ENCODE data around the gene SYNE2.

DNA sequence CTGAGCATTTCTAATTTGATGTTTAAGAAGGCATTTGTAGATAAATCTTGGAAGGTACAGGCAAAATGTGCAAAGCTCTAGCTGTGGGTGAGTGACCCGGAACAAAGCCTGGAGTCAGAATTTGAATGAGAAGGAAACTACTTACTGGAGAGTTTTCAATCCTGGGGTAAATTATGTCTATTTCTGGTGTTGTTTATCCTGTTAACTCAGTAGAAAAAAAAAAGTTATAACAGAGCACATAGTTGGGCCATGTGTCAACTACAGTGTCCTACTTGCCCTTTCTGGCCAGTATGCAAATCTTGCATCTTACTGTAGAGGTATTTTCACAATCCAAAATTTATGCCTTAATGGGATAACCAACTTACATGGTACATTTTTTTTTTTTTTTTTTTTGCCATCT lies 182.3 kb downstream of the SYNE2 start:
- no peak for TF ChIP-seq TAF1 (IDR thresholded peaks at IDR 0.05; ENCODE audit: low read depth)
- TF ChIP-seq USF1 (IDR thresholded peaks at IDR 0.05): no peak
- TF ChIP-seq EP300 (IDR thresholded peaks at IDR 0.05; ENCODE audit: borderline replicate concordance): no peak
- TF ChIP-seq ZBTB7A (IDR thresholded peaks at IDR 0.05; ENCODE audit: low read depth): no peak
- TF ChIP-seq, protein P1, sequence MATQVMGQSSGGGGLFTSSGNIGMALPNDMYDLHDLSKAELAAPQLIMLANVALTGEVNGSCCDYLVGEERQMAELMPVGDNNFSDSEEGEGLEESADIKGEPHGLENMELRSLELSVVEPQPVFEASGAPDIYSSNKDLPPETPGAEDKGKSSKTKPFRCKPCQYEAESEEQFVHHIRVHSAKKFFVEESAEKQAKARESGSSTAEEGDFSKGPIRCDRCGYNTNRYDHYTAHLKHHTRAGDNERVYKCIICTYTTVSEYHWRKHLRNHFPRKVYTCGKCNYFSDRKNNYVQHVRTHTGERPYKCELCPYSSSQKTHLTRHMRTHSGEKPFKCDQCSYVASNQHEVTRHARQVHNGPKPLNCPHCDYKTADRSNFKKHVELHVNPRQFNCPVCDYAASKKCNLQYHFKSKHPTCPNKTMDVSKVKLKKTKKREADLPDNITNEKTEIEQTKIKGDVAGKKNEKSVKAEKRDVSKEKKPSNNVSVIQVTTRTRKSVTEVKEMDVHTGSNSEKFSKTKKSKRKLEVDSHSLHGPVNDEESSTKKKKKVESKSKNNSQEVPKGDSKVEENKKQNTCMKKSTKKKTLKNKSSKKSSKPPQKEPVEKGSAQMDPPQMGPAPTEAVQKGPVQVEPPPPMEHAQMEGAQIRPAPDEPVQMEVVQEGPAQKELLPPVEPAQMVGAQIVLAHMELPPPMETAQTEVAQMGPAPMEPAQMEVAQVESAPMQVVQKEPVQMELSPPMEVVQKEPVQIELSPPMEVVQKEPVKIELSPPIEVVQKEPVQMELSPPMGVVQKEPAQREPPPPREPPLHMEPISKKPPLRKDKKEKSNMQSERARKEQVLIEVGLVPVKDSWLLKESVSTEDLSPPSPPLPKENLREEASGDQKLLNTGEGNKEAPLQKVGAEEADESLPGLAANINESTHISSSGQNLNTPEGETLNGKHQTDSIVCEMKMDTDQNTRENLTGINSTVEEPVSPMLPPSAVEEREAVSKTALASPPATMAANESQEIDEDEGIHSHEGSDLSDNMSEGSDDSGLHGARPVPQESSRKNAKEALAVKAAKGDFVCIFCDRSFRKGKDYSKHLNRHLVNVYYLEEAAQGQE (IDR thresholded peaks at IDR 0.05; ENCODE audit: low read depth): no peak
- no peak for TF ChIP-seq TCF12 (IDR thresholded peaks at IDR 0.05; ENCODE audit: low read depth)
- TF ChIP-seq, protein P2, sequence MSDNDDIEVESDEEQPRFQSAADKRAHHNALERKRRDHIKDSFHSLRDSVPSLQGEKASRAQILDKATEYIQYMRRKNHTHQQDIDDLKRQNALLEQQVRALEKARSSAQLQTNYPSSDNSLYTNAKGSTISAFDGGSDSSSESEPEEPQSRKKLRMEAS (IDR thresholded peaks at IDR 0.05): no peak
- no peak for TF ChIP-seq FOXM1 (IDR thresholded peaks at IDR 0.05; ENCODE audit: borderline replicate concordance, low read depth)
- TF ChIP-seq CEBPB (IDR thresholded peaks at IDR 0.05): no peak
- no peak for TF ChIP-seq TEAD4 (IDR thresholded peaks at IDR 0.05)
- TF ChIP-seq NFIC (IDR thresholded peaks at IDR 0.05): no peak
- no peak for TF ChIP-seq YY1 (IDR thresholded peaks at IDR 0.05; ENCODE audit: low read depth)
- TF ChIP-seq EGR1 (IDR thresholded peaks at IDR 0.05): no peak

Data from Ishikawa (cell line).